A549 treated with AZD2906 at 1 μM for 4 hours (cell line): ENCODE results near the gene NKX1-1. TPM values are rescaled to one million over a fixed set of nuclear protein-coding genes. Genes with fewer than 3 reads are reported as not detected.

Experiments used
- total RNA-seq: library from RNA; stranded (reverse); fragments of 200-300 nt; extraction: Qiagen RNA extraction; gene quantifications from 5 replicates; pipeline ENCODE4 v1.2.3, GENCODE V29; 2022

The NKX1-1 gene
- total RNA-seq = 0.06 TPM in 1 of 5 replicates, not detected in the others

GRCh38 chr4:1406394-1406980, at the start of gene NKX1-1:
TSS of gene NKX1-1 (minus strand) at chr4:1406442. CDS start at chr4:1406442, 0 bp downstream.

Other genes with a start within 250 kb of the NKX1-1 start
- gene SPON2, start 233.9 kb downstream of the NKX1-1 start, total RNA-seq = 0.38 to 0.91 TPM (median 0.43 TPM) in 5 replicates
- gene CTBP1, start 157.3 kb downstream of the NKX1-1 start, total RNA-seq = 77.6 to 84.1 TPM (median 81.2 TPM) in 5 replicates
- 58.8 to 63.0 TPM (median 62.1 TPM) in 5 replicates for gene MAEA, start 116.6 kb downstream of the NKX1-1 start, total RNA-seq
- 3.6 to 5.0 TPM (median 4.5 TPM) in 5 replicates for gene UVSSA, start 59.2 kb downstream of the NKX1-1 start, total RNA-seq